ENCODE measurements around the gene BACH2.

Gene BACH2

DNA sequence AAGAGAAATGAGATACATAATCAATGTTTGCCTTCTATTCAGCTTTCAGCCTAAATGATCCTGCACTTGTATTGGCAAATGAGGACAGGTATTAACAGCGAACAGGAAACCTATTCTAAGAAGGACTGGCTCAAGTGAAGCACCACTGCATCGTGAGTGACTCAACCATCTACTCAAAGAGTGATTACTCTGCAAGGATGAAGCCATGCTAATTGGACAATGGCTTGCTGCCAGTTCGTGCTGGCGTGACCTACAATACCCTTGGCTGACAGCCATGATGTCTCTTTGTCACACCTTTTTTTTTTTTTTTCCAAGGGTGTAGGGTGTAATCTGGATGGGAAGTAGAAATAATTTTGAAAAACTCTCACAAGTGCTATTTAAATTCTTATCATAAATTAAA, 297.5 kb downstream of the BACH2 start:
- H4K20me1 ChIP-seq (ENCODE audit: insufficient read depth), result no peaks in the 10 kb centered on the region
- TF ChIP-seq, protein P1, sequence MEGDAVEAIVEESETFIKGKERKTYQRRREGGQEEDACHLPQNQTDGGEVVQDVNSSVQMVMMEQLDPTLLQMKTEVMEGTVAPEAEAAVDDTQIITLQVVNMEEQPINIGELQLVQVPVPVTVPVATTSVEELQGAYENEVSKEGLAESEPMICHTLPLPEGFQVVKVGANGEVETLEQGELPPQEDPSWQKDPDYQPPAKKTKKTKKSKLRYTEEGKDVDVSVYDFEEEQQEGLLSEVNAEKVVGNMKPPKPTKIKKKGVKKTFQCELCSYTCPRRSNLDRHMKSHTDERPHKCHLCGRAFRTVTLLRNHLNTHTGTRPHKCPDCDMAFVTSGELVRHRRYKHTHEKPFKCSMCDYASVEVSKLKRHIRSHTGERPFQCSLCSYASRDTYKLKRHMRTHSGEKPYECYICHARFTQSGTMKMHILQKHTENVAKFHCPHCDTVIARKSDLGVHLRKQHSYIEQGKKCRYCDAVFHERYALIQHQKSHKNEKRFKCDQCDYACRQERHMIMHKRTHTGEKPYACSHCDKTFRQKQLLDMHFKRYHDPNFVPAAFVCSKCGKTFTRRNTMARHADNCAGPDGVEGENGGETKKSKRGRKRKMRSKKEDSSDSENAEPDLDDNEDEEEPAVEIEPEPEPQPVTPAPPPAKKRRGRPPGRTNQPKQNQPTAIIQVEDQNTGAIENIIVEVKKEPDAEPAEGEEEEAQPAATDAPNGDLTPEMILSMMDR (conservative IDR thresholded peaks at IDR 0.05; ENCODE audit: low read depth, low read length), result no peak
- no peak overlapping the region for H3K9ac ChIP-seq
- H3K36me3 ChIP-seq (ENCODE audit: insufficient read depth), result no peaks in the 10 kb centered on the region
- H3K27ac ChIP-seq, result no peak overlapping the region
- no peaks in the 10 kb centered on the region for H3K4me1 ChIP-seq (ENCODE audit: low read depth, poor library complexity, severe bottlenecking)
- no peaks in the 10 kb centered on the region for H3K79me2 ChIP-seq (ENCODE audit: insufficient read depth, low read depth)
- H3K4me2 ChIP-seq, result no peak overlapping the region
- no peak overlapping the region for H2AFZ ChIP-seq (ENCODE audit: low read depth)
- H3K4me3 ChIP-seq (IDR thresholded peaks at IDR 0.05; ENCODE audit: insufficient read depth, low read depth, low read length), result no peak overlapping the region
- H3K27me3 ChIP-seq (ENCODE audit: insufficient read depth, low read depth), result no peaks in the 10 kb centered on the region

DNA sequence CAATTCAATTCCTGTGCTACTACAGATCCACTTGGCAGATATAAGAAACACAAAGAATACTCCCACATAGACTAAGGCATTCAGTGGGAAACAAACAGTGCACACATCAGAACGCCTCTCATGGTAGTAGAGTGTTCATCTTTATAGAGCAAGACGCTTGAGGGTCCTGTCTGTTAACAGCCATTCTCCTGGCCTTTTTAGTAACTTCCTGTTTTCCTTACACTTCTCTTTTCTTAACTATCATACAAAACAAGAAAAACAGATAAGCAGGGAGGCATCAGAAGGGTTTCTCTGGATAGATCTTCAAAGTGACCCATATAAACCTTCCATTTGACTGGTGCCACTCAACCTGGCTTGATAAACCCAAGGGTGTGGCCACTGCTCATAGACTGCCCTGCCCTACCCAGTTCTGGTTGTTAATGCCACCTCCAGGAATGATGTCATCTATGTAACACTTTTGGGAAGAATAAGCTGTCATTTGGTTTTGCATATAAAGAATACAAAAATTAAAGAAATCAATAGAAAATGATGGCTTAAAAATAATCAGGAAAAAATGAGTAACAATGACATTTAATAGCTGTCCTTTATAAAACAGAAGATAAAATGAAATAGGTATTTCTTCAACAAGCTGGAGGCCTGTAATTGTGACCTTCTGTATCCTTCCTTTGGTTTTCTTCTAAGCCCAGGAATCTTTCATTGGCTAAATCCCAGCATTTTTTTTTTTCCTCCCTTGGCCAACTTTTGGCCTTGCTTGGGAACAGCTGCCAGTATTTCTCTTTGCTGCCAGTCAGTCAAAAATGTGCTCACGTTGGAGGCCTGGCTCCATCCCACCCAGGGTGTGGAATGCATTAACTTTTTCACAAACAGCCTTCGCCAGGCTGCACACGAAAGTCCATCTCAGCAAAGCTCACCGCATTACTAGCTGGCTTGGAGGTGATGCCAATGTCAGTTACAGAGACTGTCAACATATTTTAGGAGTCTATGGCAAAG, 298.9 kb downstream of the BACH2 start:
- Histone ChIP-seq H3K36me3 (ENCODE audit: insufficient read depth) (no peaks in the 10 kb centered on the region), H3K9ac (no peak overlapping the region), H3K79me2 (ENCODE audit: insufficient read depth, low read depth) (no peaks in the 10 kb centered on the region), H3K27ac (no peak overlapping the region), H3K4me1 (ENCODE audit: low read depth, poor library complexity, severe bottlenecking) (no peaks in the 10 kb centered on the region), H3K4me3 (IDR thresholded peaks at IDR 0.05; ENCODE audit: insufficient read depth, low read depth, low read length) (no peak overlapping the region), H3K27me3 (ENCODE audit: insufficient read depth, low read depth) (no peaks in the 10 kb centered on the region), H3K4me2 (no peak overlapping the region), H2AFZ (ENCODE audit: low read depth) (no peak overlapping the region), H4K20me1 (ENCODE audit: insufficient read depth) (no peaks in the 10 kb centered on the region)
- TF ChIP-seq, protein P1 (conservative IDR thresholded peaks at IDR 0.05; ENCODE audit: low read depth, low read length), result no peak

DNA sequence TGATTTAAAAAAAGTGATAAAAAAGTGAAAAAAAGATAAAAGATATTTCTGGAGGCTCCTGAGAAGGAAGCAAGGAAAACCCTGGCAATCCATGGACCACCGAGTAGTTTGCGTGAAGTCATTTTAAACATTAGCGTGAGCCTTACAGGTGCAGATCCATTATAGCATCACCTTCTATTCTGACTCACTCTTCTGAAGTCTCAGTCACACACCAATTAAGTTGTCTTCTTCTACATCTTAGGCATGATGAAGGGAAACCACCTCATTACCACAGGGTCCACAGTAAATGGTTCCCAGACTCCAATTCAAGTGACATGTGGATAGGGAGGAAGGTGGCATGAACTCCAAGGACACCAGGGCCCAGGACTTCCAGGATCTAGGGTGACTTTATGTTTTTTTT, 303.2 kb downstream of the BACH2 start:
- no peaks in the 10 kb centered on the region for H3K4me1 ChIP-seq (ENCODE audit: low read depth, poor library complexity, severe bottlenecking)
- no peaks in the 10 kb centered on the region for H3K27me3 ChIP-seq (ENCODE audit: insufficient read depth, low read depth)
- no peak overlapping the region for H3K9ac ChIP-seq
- H3K36me3 ChIP-seq (ENCODE audit: insufficient read depth), result no peaks in the 10 kb centered on the region
- no peak overlapping the region for H3K27ac ChIP-seq
- H3K79me2 ChIP-seq (ENCODE audit: insufficient read depth, low read depth), result no peaks in the 10 kb centered on the region
- H2AFZ ChIP-seq (ENCODE audit: low read depth), result no peak overlapping the region
- no peaks in the 10 kb centered on the region for H4K20me1 ChIP-seq (ENCODE audit: insufficient read depth)
- no peak overlapping the region for H3K4me3 ChIP-seq (IDR thresholded peaks at IDR 0.05; ENCODE audit: insufficient read depth, low read depth, low read length)
- H3K4me2 ChIP-seq, result no peak overlapping the region
- TF ChIP-seq, protein P1 (conservative IDR thresholded peaks at IDR 0.05; ENCODE audit: low read depth, low read length), result no peak

DNA sequence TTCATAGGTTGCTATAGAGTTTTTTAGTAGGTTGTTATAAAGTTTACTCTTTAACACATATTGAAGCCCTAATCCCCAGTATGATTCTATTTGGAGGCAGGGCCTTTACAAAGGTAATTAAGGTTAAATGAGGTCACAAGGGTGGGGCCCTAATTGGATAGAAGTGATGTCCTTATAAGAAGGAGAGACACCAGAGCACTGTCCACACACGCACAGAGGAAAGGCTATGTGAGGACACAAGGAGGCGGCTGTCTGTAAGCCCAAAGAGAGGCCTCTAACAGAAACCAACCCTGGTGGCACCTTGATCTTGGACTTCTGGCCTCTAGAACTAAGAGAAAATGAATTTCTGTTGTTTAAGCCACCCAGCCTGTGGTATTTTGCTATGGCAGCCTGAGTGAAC, 303.8 kb downstream of the BACH2 start:
- Histone ChIP-seq H3K4me2 (no peak overlapping the region), H4K20me1 (ENCODE audit: insufficient read depth) (no peaks in the 10 kb centered on the region), H3K36me3 (ENCODE audit: insufficient read depth) (no peaks in the 10 kb centered on the region), H3K79me2 (ENCODE audit: insufficient read depth, low read depth) (no peaks in the 10 kb centered on the region), H3K27me3 (ENCODE audit: insufficient read depth, low read depth) (no peaks in the 10 kb centered on the region), H3K4me1 (ENCODE audit: low read depth, poor library complexity, severe bottlenecking) (no peaks in the 10 kb centered on the region), H2AFZ (ENCODE audit: low read depth) (no peak overlapping the region), H3K4me3 (IDR thresholded peaks at IDR 0.05; ENCODE audit: insufficient read depth, low read depth, low read length) (no peak overlapping the region), H3K27ac (no peak overlapping the region), H3K9ac (no peak overlapping the region)
- TF ChIP-seq, protein P1 (conservative IDR thresholded peaks at IDR 0.05; ENCODE audit: low read depth, low read length), result no peak
